Stimulated activated naive CD8-positive, alpha-beta T cell treated with anti-CD3 and anti-CD28 coated beads, Interleukin-15, amount 100 ng/mL, for 72 hours (primary cell): Measurements from ENCODE around the gene CLECL1.

Experiments used
- ATAC-seq: fragments of 150-1000 bp; cut with Tn5 transposase; 2 replicates; pipeline ENCODE4 v1.10.0; 2021; ENCODE audit warnings: mild to moderate bottlenecking, moderate library complexity
- DNase-seq, 2 donors: peaks; one replicate each; pipeline ENCODE4 v3.0.0; 2021 to 2022
- H3K27ac Mint-ChIP-seq, 2 donors: one replicate each; pipeline ENCODE4 v1.8.0; 2022; ENCODE audit warnings: mild to moderate bottlenecking in 2 of 2, mixed read lengths in 2 of 2, moderate library complexity in 2 of 2
- H3K27me3 Mint-ChIP-seq: one replicate; pipeline ENCODE4 v1.8.0; 2022; ENCODE audit warnings: mixed read lengths
- H3K4me1 Mint-ChIP-seq: one replicate; pipeline ENCODE4 v1.8.0; 2022; ENCODE audit warnings: mild to moderate bottlenecking, mixed read lengths
- H3K4me3 Mint-ChIP-seq, 2 donors: one replicate each; pipeline ENCODE4 v1.8.0; 2022; ENCODE audit warnings: mild to moderate bottlenecking in 2 of 2, mixed read lengths in 2 of 2, moderate library complexity in 1 of 2
- H3K9me3 Mint-ChIP-seq, 2 donors: one replicate each; pipeline ENCODE4 v1.8.0; 2022; ENCODE audit warnings: mixed read lengths in 2 of 2

The CLECL1 gene

DNA sequence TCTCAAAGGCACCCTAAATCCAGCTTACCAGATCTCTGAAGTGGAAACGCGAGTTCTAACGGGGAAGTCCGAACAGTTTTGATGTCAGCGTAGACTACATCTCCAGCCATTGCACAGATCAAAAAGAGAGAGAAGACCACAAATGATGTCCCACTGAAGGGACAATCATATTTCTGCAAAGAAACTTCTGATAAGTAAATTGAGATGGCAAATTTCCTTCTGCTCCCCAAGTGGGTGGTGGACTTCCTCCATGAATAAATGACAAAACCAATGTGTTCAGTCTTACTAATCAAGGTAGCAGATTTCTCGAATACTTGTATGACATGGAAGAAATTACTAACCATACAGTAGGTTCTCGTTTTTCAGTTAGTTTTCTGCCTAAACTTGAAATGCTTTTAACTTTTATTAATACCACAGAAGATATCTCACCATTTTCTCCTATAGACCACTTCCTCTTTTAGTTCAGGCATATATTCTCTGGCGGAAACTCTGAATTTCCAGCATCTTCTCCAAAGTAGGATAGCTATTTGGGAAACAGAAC lies at the start of gene CLECL1:
TSS of gene CLECL1 (minus strand) at position 177 of the 541 bp plus-strand sequence.
- Mint-ChIP-seq H3K4me1 (peaks cover 59% of the 10 kb centered on the region), H3K27me3 (no peaks in the 10 kb centered on the region), H3K27ac (peak within 1 kb of the TSS; percentile 75 to 92), H3K4me3 (peak within 1 kb of the TSS; percentile 74 to 86), H3K9me3 (no peaks in the 10 kb centered on the region)
- ATAC-seq (peak; percentile 94), DNase-seq (no peak)

DNA sequence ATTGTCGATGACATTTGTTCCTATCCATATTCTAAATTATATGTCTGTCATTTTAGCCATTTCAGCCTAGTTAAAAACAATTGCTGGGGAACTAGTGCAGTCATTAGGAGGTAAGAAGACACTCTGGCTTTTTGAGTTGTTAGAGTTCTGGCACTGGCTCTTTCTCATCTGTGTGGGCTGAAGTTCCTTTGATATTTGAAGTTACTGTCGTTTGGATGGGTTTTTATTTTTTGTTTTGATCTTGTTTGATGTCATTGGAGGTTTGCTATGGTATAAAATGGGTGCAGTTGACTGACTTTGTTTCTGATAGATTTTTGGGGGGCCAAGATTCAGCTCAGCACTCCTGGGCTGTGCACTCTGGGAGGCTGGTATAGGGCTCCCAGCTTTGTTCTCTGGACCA lies 48.5 kb upstream of the CLECL1 start:
- DNase-seq (no peak), ATAC-seq (no peak)
- Mint-ChIP-seq H3K27ac (peak overlapping the region; percentile 64 to 77), H3K4me1 (peaks cover 73% of the 10 kb centered on the region), H3K27me3 (no peaks in the 10 kb centered on the region), H3K9me3 (peaks cover 0 to 5% of the 10 kb centered on the region in 2 donors), H3K4me3 (peak overlapping the region; percentile 9 to 70)

DNA sequence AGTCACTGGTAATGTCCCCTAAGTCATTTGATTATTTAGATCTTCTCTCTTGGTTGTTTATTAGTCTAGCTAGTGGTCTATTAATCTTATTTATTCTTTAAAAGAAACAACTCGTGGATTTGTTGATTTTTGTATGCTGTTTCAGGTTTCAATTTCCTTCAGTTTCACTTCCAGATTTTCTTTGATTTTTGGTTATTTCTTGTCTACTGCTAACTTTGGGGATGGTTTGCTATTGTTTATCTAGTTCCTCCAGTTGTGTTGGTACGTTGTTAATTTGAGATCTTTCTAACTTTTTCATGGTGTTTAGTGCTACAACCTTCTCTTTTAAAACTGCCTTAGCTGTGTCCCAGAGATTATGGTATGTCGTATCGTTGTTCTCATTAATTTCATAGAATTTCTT lies 46.3 kb upstream of the CLECL1 start:
- Mint-ChIP-seq H3K4me1 (peaks cover 89% of the 10 kb centered on the region), H3K27ac (no peak overlapping the region)
- no peak for ATAC-seq

DNA sequence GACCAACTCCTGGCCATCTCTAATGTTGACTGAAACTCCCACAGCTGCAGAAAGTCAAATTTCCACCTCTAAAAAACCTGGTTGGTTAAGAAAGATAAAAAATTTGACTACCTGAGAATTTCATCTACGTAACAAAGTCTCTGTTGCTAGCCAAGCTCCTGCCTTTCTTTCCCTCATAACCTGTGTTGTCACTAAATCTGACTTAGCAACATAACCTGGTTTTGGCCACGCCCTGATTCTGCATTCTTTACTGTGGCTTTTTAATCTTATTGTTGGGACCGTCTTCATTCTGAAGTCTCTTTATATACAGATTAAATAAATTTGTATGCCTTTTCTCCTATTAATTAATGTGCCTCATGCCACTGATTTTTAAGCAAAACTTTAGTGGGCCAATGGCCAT lies 43.9 kb upstream of the CLECL1 start:
- no peaks in the 10 kb centered on the region for H3K9me3 Mint-ChIP-seq
- ATAC-seq (no peak), DNase-seq (no peak)
- no peaks in the 10 kb centered on the region for H3K27me3 Mint-ChIP-seq
- H3K27ac Mint-ChIP-seq = peak overlapping the region in 1 of 2 donors; percentile 41
- H3K4me3 Mint-ChIP-seq = peak overlapping the region in 1 of 2 donors; percentile 66
- peaks cover 94% of the 10 kb centered on the region for H3K4me1 Mint-ChIP-seq

More for the DNA sequence above, 46.3 kb upstream of the CLECL1 start:
- H3K9me3 Mint-ChIP-seq = peaks cover 0 to 5% of the 10 kb centered on the region in 2 donors
- no peaks in the 10 kb centered on the region for H3K27me3 Mint-ChIP-seq
- H3K4me3 Mint-ChIP-seq = no peak overlapping the region
- no peak for DNase-seq

DNA sequence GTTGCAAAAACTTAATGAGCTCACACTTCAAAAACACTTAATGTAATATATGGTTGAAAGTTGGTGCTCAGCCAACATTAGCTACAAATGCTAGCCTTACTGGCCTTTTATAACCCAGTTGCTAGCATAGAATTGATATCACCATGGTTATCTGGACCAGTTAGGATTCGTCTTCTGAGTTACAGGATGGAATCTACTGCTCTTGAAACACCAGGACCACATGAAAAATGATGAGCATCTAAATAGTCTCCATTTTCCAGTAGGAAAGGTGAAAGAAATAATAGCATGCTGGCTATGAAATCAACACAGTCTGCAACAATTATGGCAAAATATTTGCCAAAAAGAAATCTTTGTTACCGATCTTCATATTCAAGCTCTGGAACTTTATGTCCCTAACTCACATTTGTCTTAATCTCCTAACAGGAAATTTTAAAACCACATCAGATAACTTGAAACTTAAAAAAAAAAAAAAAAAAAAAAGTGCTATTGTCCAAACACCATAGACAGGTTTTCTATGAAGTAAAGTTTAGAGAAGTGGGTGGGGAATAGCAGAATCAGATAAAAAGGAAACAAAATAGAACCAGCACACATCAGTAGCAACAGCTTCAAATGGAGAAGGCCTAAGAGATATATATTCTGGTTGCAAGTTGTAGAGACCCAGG lies 40.5 kb upstream of the CLECL1 start:
- Mint-ChIP-seq H3K4me1 (peaks cover 92% of the 10 kb centered on the region), H3K27ac (no peak overlapping the region), H3K9me3 (no peaks in the 10 kb centered on the region), H3K27me3 (no peaks in the 10 kb centered on the region), H3K4me3 (peak overlapping the region; percentile 51 to 66)
- DNase-seq (no peak), ATAC-seq (no peak)

DNA sequence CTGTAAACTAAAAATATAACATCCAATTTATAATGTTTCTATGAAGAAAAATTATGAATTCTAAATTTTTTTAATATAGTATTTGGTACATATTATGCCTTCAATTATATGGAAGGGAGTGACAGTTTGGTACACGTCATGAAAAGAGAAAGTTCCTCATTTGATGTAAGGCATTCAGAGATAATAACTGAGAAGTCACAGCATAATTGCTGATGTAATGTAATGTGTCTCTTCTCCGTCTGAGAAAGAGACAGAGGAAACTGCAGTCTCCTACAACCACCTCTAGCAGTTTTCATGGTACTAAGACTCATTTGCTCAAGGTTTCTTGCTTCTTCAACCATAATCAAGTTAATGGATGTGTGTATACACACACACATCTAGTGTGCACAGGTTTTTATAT lies 30.1 kb upstream of the CLECL1 start:
- H3K4me3 Mint-ChIP-seq = no peak overlapping the region
- H3K9me3 Mint-ChIP-seq = peaks cover 0 to 5% of the 10 kb centered on the region in 2 donors
- H3K4me1 Mint-ChIP-seq = peaks cover 47% of the 10 kb centered on the region
- no peaks in the 10 kb centered on the region for H3K27me3 Mint-ChIP-seq
- DNase-seq = no peak
- peak overlapping the region in 1 of 2 donors; percentile 99 for H3K27ac Mint-ChIP-seq
- no peak for ATAC-seq

DNA sequence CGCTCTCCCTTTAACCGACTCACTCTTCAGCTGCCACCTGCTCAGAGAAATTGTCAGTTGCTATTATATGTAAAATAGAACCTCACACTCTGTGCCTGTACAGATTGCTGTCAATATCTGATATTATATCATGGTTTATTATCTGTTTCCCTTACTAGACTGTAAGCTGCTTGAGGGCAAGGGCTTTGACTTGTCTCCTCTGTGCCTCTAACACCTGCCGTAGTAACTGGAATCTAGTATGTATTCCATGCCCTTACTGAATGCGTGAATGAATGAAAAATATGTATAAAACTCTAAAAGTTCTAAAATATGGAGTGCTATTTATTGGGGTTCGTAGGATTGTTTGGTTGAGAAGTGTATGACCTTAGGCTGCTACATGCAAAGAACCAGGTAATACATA lies 29.5 kb upstream of the CLECL1 start:
- no peaks in the 10 kb centered on the region for H3K27me3 Mint-ChIP-seq
- peaks cover 0 to 5% of the 10 kb centered on the region in 2 donors for H3K9me3 Mint-ChIP-seq
- ATAC-seq (no peak), DNase-seq (no peak)
- H3K27ac Mint-ChIP-seq = peak overlapping the region; percentile 81 to 87
- peak overlapping the region; percentile 42 to 89 for H3K4me3 Mint-ChIP-seq
- H3K4me1 Mint-ChIP-seq = peaks cover 40% of the 10 kb centered on the region

DNA sequence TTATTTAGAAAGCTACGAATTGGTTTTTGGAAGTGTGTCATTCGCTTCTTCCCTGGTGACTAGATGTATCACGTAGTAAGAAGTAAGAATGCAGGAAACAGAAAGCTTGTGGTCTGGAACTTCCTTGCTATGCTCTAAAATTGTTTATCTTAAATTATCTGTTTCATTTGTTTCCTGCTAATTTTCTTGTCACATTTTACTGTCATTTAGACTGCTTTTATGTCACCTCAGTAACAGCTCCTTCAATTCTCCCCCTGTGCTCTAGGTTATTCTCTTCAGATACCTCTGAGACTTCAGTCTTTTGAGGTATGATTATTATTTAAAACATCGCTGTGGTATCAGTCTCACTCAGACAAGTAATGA lies 28.5 kb upstream of the CLECL1 start:
- ATAC-seq = peak; percentile 29
- Mint-ChIP-seq H3K4me1 (peaks cover 37% of the 10 kb centered on the region), H3K27ac (peak overlapping the region; percentile 97 to 99), H3K27me3 (no peaks in the 10 kb centered on the region), H3K9me3 (peaks cover 0 to 5% of the 10 kb centered on the region in 2 donors), H3K4me3 (peak overlapping the region; percentile 87 to 89)
- DNase-seq = no peak

DNA sequence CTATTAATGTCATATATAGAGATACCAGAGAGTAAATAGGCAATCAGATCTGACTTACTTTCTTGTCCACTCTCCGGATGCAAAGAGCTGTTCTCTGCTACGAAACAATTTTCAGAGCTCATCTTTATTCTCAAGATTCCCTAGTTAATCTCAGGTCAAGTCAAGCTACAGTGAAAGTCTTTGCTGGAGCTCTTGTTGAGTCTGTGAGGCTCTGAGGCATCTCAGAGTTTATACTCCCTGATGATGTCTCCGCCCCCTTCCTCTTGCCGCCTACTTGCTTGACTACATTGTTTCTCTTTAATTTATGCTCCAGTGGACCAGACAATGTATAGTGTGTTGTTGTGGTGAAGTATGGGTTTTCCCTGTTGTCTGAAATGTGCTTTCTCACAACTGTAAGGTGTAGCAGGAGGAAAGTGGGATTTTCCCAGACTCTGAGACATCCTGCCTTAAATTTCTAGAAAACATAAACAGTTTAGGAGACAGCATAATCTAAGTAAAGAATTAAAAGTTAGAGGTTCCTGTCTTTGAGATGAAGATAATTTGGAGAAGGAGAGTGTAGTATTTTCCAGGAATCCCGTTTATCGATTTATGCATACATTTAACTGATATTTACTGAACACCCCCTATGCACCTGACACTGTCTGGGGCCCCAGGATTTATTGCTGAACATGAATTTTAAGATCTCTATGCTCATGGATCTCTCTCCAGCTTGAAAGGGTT lies 28.0 kb upstream of the CLECL1 start, which contains the start of gene CD69:
TSS of gene CD69 (minus strand) at position 203 of the 720 bp plus-strand sequence. CDS start at position 122, 81 bp downstream.
- peak; percentile 80 to 90 for DNase-seq
- Mint-ChIP-seq H3K9me3 (peaks cover 0 to 5% of the 10 kb centered on the region in 2 donors), H3K4me1 (peaks cover 42% of the 10 kb centered on the region), H3K27ac (peak within 1 kb of the TSS; percentile 97 to 99), H3K4me3 (peak within 1 kb of the TSS; percentile 87 to 89), H3K27me3 (no peaks in the 10 kb centered on the region)
- peak; percentile 76 for ATAC-seq

DNA sequence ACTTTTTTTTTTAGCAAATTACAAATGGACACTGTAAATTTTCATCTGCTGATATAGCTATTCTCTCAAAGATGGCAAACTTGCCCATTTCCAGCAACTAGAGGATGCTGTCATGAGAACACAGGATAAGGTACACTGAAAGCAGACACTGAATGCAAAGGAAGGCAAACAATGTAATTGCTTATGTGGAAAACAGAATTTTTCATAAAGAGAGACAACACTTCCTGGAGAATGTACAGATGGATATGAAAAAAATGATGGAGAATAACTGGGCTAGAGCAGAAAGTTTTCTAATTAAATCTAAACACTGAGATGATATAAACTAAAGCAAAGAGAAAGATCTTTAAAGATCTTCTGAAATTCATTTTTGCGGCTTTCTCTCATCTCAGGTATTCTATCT lies 27.2 kb upstream of the CLECL1 start:
- ATAC-seq = no peak
- H3K9me3 Mint-ChIP-seq = peaks cover 0 to 5% of the 10 kb centered on the region in 2 donors
- peak overlapping the region; percentile 87 to 89 for H3K4me3 Mint-ChIP-seq
- no peaks in the 10 kb centered on the region for H3K27me3 Mint-ChIP-seq
- H3K4me1 Mint-ChIP-seq = peaks cover 44% of the 10 kb centered on the region
- H3K27ac Mint-ChIP-seq = peak overlapping the region; percentile 97 to 99
- DNase-seq = no peak

DNA sequence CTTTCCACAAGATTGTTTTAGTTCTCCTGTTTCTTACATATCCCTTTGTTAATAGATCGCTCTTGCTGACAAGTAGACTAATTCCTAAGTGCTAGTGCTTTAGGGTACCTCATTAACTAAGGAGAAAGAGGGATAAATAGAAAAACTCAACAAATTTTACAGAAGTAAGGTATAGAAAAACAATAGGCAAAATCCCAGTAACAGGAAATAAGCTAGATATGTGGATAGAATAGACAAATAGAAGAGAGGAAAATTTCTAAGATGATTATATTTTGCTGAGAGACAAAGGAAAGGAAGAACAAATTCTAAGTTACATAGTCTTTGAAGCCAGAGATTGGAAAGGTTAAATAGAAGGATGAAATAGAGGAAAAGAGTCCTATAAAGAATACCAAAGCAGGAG lies 26.8 kb upstream of the CLECL1 start:
- DNase-seq (no peak), ATAC-seq (no peak)
- Mint-ChIP-seq H3K4me3 (peak overlapping the region; percentile 87 to 89), H3K9me3 (peaks cover 0 to 5% of the 10 kb centered on the region in 2 donors), H3K4me1 (peaks cover 44% of the 10 kb centered on the region), H3K27me3 (no peaks in the 10 kb centered on the region), H3K27ac (peak overlapping the region; percentile 97 to 99)

DNA sequence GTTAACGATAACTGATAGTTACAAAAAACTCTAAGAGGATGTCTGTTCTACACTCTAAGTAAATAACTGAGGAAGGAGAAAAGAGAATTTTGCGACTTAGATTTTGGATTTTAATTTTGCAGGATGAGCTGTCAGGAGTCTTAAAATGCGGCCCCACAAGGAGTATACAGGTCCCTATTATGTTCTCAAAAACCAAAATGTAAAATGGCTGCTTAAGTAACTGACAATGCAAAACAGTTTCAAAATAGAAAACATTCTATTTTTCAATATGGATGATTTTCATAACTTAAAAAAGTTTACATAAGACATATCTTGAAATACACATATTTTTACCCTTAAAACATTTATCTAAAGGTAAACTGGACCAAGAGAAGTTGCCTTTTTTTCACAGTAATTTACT lies 25.2 kb upstream of the CLECL1 start:
- H3K4me1 Mint-ChIP-seq = peaks cover 43% of the 10 kb centered on the region
- H3K27ac Mint-ChIP-seq = peak overlapping the region; percentile 97 to 99
- no peaks in the 10 kb centered on the region for H3K27me3 Mint-ChIP-seq
- peaks cover 0 to 5% of the 10 kb centered on the region in 2 donors for H3K9me3 Mint-ChIP-seq
- no peak for ATAC-seq
- DNase-seq = no peak
- peak overlapping the region; percentile 87 to 89 for H3K4me3 Mint-ChIP-seq

DNA sequence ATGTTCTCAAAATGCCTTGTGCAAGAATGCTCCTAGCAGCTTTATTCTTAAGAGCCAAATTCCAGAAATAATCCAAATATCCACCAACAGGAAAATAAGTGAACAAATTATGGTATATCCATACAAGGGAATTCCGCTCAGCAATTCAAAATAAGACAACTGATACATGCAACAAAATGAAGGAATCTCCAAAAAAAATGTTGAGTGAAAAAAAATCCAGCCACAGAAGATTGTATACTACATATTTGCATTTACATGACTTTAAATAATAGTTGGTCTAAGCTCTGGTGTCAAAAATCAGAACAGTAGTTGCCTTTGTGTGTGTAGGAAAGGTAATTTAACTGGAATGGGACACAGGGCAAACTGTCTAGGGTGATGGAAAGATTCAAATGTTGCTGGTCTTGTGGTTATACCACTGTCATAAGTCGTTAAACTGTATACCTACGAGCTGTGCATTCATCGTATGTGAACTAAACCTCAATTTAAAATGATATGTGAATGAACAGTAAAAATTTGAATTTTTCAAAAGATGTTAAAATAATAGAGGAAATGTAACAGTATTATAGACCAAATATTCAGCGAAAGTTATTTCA lies 24.6 kb upstream of the CLECL1 start:
- peak overlapping the region; percentile 97 to 99 for H3K27ac Mint-ChIP-seq
- no peak for DNase-seq
- H3K27me3 Mint-ChIP-seq = no peaks in the 10 kb centered on the region
- peaks cover 0 to 3% of the 10 kb centered on the region in 2 donors for H3K9me3 Mint-ChIP-seq
- H3K4me1 Mint-ChIP-seq = peaks cover 44% of the 10 kb centered on the region
- peak overlapping the region; percentile 87 to 89 for H3K4me3 Mint-ChIP-seq
- no peak for ATAC-seq

DNA sequence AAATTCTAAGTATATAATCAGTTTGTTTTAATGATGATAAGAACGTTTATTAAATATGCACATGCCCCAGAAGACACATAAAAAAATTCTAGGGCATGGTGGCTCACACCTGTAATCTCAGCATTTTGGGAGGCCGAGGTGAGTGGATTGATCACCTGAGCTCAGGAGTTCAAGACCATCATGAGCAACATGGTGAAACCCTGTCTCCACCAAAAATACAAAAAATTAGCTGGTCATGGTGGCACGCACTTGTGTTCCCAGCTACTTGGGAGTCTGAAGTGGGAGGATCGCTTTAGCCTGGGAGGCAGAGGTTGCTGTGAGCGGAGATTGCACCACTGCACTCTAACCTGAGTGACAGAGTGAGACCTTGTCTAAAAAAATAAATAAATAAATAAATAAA lies 23.8 kb upstream of the CLECL1 start:
- Mint-ChIP-seq H3K27me3 (no peaks in the 10 kb centered on the region), H3K4me3 (peak overlapping the region; percentile 89 to 95), H3K27ac (peak overlapping the region; percentile 97 to 99), H3K9me3 (no peaks in the 10 kb centered on the region), H3K4me1 (peaks cover 40% of the 10 kb centered on the region)
- ATAC-seq = no peak
- DNase-seq = no peak

DNA sequence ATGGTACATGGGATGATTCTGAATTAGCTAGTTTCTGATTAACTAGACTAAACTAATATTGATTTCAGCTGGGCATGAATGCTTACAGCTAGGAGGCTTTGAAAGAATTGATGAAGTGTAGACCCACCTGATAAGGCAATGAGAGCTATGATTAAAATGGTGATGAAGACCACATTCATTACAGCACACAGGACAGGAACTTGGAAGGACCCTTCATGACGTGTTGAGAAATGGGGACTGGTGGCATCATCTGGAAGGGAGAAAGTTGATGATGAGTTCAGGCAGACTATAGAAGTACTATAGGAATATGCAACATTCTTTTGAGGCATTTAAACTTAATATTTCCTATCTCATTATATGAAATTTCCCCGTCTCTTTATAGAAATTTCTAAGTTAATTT lies 23.3 kb upstream of the CLECL1 start:
- DNase-seq (no peak), ATAC-seq (no peak)
- Mint-ChIP-seq H3K4me1 (peaks cover 44% of the 10 kb centered on the region), H3K27me3 (no peaks in the 10 kb centered on the region), H3K4me3 (peak overlapping the region; percentile 89 to 95), H3K27ac (peak overlapping the region; percentile 97 to 99), H3K9me3 (no peaks in the 10 kb centered on the region)
